ENCODE measurements around the gene PRTN3.

Gene PRTN3

GRCh38 chr19:791567-792305 lies 49.1 kb upstream of the PRTN3 start (continued):
- TF ChIP-seq ISL1 (CRISPR knock-in tag; IDR thresholded peaks at IDR 0.05) (no peak), POU6F1 (CRISPR knock-in tag; IDR thresholded peaks at IDR 0.05; ENCODE audit: borderline replicate concordance, low read depth) (no peak), ESRRG (CRISPR knock-in tag; IDR thresholded peaks at IDR 0.05) (no peak), CSDC2 (CRISPR knock-in tag; IDR thresholded peaks at IDR 0.05) (no peak), TCF4 (CRISPR knock-in tag; IDR thresholded peaks at IDR 0.05; ENCODE audit: borderline replicate concordance) (no peak), RARB (CRISPR knock-in tag; IDR thresholded peaks at IDR 0.05) (no peak), ZFP3 (CRISPR knock-in tag; IDR thresholded peaks at IDR 0.05) (no peak)

- no peak for ATAC-seq
- TF ChIP-seq OSR1 (CRISPR knock-in tag; IDR thresholded peaks at IDR 0.05) (no peak), ZNF565 (CRISPR knock-in tag; conservative IDR thresholded peaks at IDR 0.05; ENCODE audit: low read depth) (no peak), GLIS3 (CRISPR knock-in tag; IDR thresholded peaks at IDR 0.05) (no peak), BACH2 (CRISPR knock-in tag; IDR thresholded peaks at IDR 0.05; ENCODE audit: borderline replicate concordance) (no peak), ZFP3 (CRISPR knock-in tag; IDR thresholded peaks at IDR 0.05) (no peak), CSRNP3 (CRISPR knock-in tag; IDR thresholded peaks at IDR 0.05) (no peak), TSHZ2 (CRISPR knock-in tag; IDR thresholded peaks at IDR 0.05) (no peak), ARNTL (CRISPR knock-in tag; IDR thresholded peaks at IDR 0.05; ENCODE audit: borderline replicate concordance, low read depth) (no peak), ESRRG (CRISPR knock-in tag; IDR thresholded peaks at IDR 0.05) (no peak), CREB5 (CRISPR knock-in tag; IDR thresholded peaks at IDR 0.05; ENCODE audit: low read depth) (no peak), TCF4 (CRISPR knock-in tag; IDR thresholded peaks at IDR 0.05; ENCODE audit: borderline replicate concordance) (no peak), SNAI2 (CRISPR knock-in tag; IDR thresholded peaks at IDR 0.05) (no peak), ZFP30 (CRISPR knock-in tag; IDR thresholded peaks at IDR 0.05) (no peak), POU6F1 (CRISPR knock-in tag; IDR thresholded peaks at IDR 0.05; ENCODE audit: borderline replicate concordance, low read depth) (no peak), ZNF70 (CRISPR knock-in tag; IDR thresholded peaks at IDR 0.05) (no peak), ZC3H10 (CRISPR knock-in tag; IDR thresholded peaks at IDR 0.05) (no peak), PATZ1 (CRISPR knock-in tag; IDR thresholded peaks at IDR 0.05; ENCODE audit: borderline replicate concordance) (no peak)
These were observed 48.4 kb upstream of the PRTN3 start for GRCh38 chr19:792306-792885.
